IPS DF 4.7 (cell line): ENCODE data around the gene SETD1B.
"Not testable (repeated sequence)": the region's sequence is repeated elsewhere in the genome, so short reads cannot be mapped to it uniquely, and the experiment has no call there.

Source experiments
- DNase-seq: peaks from one replicate; pipeline ENCODE4 v3.0.0-alpha.2; 2013; ENCODE audit warnings: low spot score; ENCODE audit errors: extremely low read depth

The SETD1B gene

DNA sequence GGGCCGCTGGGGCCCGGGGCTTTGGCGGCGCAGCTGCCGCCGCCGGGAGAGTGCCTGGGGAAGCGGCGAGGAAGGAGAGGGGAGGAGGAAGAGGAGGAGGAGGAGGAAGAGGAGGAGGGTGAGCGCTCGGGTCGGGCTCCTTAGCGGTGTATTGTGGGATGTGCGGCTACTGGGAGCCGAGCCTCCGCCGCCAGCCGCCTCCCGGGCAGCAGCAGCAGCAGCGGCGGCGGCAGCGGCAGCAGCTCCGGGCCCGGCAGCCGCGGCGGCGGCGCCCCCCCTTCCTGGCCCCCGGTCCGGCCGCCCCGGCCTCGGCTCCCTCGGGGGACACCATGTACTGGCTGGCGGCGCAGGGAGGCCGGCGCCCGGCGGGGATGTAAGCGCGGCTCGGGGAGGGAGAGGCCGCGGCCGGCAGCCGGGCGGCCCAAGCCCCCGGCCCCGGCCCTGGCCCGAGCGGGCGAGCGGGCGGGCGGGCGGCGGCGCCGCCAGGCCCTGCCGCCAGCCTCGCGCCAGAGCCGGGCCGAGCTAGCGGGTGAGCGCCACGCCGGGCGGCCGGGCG, at the start of gene SETD1B:
TSS of gene SETD1B (plus strand) at position 149 of the 556 bp plus-strand sequence. CDS start 729 bp downstream, outside the sequence.
- no peak for DNase-seq

DNA sequence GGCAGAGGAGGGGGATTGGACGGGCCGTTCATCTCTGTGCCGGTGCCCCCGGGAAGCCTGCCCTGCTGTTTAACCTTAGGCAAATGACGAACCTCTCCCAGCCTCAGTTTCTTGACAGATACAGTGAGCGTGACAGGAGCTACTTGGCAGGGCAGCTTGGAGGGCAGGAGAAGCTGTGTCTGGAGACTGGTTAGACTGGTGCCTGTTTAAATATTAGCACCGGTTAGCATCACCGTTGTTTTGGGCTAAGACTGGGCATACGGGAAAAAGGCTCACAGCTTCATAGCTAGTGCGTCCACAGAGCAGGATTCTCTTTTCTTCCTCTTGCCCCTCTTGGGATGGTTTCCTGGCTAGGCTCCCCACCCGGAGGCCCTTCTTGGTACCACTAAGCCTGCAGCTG, 49.0 kb upstream of the SETD1B start:
- DNase-seq, result no peak

DNA sequence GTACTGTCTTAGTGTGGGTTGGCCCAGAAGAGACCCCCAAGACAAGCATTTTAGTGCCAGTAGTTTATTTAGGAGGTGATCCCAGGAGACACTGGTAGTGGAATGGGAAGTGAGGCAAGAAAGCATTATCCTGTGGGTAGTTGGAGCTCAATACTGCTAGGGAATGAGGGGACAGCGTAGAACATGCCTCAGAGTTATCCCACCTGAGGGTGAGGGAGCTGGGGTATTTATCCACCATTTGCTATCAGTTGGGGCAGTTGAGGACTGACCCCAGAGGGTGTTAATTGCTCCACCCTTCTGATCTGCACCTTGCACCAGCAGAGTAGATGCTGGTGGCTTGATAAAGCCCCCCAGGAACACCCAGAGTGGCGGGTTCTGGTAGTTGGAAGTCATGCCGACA, 48.2 kb upstream of the SETD1B start:
- DNase-seq, result no peak

DNA sequence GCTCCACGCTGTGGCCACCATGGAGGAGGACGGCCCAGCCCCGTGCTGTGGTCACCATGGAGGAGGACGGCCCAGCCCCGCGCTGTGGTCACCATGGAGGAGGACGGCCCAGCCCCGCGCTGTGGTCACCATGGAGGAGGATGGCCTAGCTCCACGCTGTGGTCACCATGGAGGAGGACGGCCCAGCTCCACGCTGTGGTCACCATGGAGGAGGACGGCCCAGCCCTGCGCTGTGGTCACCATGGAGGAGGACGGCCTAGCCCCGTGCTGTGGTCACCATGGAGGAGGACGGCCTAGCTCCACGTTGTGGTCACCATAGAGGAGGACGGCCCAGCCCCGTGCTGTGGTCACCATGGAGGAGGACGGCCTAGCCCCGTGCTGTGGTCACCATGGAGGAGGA, 45.3 kb upstream of the SETD1B start:
- DNase-seq, result not testable (repeated sequence)

DNA sequence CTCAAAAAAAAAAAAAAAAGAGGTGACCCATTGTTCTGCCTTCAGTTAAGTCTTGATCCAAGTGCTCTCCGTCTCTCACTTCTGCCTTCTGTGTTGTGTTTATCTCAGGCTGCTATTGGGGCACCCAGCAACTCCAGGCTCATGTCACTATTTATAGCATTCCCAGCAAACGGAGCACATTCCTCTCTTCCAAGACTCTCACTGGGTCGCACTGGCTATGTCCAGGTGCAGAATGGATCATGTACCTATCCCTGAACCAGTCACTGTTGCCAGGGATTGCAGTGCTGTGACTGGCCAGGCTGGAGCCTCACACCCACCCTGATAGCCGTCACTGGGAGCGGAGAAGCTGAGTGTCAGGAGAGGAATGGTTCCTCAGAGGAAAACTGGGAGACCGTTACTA, 41.5 kb upstream of the SETD1B start:
- DNase-seq, result no peak

DNA sequence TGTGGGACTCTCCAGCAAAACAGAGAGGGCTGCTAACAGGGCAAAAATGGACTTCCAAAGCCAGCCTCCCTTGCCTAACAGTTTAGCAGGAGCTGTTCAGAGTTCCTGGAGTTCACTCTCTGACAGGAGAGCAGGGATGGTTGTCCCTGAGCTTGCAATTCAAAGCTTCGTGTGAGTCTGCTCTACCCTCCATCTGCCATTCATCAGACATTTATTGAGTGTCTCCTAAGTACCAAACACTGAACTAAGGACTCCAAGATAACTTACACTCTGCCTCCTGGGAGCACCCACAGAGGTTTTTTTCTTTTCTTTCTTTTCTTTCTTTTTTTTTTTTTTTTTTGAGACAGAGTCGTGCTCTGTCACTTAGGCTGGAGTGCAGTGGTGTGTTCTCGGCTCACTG, 39.0 kb upstream of the SETD1B start:
- no peak for DNase-seq

DNA sequence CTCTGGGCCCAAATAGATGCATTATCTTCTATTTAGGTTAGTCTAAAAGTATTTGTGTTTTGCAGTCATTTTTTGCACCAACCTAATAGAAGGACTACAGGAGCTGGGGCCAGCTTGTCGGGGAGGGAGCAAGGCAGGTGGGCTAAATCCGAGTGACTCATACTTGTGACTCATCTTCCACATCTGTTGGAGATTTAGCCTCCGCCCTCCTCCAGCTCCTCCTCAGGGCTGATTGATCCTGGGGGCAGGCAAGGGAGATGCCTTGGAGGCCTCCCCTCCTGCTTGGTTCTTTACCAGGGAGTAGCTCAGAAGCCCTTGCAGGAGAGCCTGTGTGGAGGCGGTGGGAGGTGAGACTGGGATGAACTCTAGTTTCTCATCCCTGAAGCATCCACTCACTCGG, 38.2 kb upstream of the SETD1B start:
- DNase-seq, result no peak

DNA sequence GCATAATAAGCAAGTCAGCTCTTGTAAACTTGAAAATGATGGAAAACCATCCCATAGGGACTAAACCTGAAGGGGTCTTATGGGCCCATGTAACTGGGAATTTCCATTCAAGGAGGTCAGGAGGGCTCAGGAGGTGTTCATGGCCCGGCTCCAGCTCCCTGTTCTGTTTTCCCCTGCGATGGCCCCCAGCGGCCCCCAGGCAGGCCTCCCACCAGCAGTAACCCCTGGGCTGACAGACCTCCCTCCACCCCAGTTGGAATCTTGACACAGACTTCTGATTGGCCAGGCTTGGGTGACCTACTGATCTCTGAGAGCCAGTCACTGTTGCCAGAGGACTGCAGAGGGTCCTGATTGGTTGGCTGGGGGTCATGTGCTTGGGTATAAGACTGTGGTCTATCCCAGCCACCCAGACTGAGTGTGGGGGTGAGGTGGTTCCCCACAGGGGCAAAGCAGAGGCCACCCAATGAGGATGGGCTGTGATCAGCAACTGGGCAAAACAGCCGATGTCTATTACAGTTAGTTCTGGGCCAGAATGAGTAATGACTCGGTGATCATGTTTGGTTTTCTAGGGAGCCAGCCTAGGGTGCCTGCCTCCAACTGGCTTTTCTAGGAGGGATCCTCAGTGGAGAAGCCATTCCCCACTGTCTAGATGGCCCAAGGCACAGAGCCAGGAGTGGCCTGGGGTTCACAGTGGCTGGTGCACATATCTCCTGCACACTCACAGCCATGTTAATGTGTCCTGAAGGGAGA, 37.3 kb upstream of the SETD1B start:
- DNase-seq, result no peak

- DNase-seq, result no peak
Observed at GRCh38 chr12:121767525-121768016, 36.2 kb upstream of the SETD1B start.

GRCh38 chr12:121769297-121769830, 34.4 kb upstream of the SETD1B start:
- no peak for DNase-seq

- no peak for DNase-seq
Observed at GRCh38 chr12:121769831-121770301, 33.9 kb upstream of the SETD1B start.

DNA sequence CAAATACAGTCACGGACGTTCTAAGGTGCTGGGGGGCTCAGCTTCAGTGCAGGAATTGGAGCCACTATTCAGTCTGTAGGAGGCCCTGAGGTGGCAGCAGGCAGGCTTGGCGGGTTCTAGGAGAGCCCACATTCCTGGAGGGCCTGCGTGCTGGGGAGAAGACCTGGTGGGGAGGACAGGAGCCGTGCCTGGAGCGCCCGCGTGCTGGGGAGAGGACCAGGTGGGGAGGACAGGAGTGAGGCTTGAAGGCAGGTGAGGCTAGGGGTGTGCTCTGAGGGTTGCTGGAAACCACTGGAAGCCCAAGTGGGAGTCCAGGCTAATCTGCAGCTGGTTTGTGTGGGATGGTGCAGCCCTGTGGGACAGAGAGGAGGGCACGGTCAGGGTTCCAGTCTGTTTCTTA, 33.4 kb upstream of the SETD1B start:
- no peak for DNase-seq

- no peak for DNase-seq
Observed at GRCh38 chr12:121770813-121771625, 32.8 kb upstream of the SETD1B start.

DNA sequence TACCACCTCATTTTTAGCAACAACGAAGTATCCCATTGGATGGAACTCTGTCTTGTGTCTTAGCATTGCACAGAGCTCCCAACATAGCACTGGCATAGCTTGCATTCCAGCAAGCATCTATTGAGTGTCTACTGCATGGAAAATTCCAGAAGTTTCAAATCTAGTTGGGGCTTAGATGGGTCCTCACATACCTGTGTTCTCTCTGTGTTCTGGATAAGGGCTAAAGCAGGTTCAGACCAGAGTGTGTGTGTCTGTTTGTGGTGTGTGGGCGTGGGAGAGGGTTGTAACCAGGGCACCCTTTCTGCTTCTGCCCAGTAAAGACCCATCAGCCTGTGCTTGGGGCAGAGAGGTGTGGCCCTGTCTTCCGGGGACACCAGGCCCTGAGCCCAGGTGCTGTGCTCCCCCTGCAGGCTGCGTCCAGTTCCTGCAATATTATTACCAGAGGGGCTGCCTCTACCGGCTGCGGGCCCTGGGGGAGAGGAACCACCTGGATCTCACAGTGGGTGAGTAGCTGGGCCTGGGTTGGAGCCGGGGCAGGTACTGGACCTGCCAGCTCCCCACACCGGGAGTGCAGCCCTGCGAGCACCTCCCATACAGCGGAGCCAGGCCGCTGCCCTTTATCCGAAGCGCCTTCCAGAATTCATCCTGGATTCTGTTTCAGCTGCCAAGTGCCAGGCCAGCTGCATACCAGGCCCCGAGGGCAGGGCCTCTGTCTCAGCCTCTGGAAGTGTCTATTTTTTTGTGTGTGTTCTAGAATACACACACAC, 30.6 kb upstream of the SETD1B start:
- no peak for DNase-seq

DNA sequence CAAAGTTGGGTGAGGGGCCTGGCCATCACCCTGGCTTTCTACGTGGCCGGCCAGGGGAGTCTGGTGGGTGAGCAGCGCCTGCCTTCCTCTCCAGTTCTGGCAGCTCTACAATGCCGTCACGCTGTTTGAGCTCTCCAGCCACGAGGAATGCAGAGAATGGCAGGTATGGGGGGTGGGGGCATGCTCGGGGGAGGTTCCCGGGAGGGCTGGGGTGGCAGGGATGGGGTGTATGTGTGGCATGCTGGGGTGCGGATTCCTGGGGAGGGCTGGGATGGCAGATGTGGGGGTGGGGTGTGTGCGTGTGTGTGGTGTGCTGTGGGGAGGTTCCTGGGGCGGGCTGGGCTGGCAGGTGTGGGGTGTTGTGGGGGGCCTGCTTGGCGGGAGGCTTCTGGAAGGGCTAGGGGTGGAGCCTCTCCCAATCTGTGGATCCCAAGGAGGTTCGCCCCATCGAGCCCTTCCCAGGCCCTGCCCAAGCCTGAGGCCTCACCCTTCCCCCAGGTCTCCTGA, 28.8 kb upstream of the SETD1B start:
- DNase-seq, result no peak

GRCh38 chr12:121775501-121775900, 28.3 kb upstream of the SETD1B start:
- DNase-seq, result no peak

DNA sequence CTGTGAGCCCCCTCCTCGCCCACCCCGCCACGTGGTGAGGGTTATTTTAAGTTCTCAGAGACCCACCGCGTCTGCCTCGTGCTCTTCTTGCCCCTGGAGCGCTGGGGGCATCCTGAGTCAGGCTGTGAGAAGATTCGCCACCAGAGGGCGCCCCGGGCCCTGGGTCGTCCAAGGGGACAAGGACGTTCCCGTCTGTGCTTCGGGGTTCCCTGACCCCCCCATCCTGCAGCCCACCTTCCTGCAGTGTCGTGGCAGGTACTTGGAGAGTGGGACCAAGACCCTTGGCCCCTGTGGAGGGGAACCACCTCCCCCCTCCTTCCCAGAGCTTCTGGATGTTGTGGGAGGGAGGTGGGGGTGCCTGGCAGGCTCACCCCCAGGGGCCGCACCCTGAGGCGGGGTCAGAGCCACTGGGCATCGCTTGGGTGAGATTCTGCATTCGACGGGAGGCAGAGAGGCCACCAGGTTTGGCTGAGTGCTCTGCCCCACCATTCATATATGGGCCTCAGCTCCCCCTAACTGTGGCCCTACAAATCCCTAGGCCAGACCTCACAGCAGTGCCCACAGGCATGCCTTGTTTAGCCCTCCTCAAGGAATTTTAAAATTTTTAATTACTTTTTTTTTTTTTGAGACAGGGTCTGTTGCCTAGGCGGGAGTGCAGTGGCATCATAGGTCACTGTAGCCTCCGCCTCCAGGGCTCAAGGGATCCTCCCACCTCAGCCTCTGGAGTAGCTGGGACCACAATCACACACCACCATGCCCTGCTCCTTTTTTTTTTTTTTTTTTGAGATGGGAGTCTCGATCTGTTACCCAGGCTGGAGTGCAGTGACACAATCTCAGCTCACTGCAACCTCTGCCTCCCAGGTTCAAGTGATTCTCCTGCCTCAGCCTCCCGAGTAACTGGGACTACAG, 27.4 kb upstream of the SETD1B start:
- DNase-seq, result no peak

DNA sequence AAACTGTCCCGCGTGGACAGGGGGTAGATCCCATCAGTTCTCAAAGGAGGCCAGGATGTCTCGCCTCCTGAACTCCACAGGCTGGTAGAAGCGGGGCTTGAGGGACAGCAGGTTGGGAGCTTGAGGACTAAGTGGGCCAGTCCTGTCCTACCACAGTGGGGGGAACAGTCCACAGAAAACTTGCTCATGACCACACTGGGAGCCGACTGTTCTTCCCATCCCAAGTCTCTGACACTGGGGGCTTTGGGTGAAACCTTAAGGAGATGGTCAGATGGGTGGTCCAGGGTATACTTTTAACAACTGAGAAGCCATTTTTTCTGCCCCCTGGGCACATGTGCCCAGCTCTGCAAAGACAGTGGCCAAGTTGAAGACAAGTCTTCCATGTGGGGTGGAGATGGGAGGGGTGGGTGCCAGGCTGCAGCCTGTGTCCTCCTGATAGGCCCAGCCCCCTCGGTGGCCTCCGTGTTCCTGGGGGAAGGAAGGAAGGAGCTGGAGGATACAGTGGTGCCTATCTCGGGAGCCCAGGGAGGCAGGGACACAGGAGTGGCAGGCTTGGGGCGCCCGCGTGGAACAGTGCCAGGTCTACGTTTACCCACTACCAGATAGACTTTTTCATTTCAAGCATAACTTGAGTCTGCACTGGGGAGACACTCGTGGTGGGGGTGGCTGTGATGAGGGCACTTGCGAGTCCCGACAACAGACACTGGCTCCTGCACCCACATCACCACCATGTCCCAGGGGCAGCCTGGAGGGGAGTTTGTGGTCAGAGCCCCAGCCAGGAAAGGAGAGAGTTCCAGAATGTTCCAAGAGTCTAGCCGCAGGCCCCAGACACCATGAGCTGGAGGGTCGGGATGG, 25.0 kb upstream of the SETD1B start:
- no peak for DNase-seq

GRCh38 chr12:121779422-121779895, 24.4 kb upstream of the SETD1B start:
- no peak for DNase-seq
